Measurements from ENCODE around the gene BCL6B. TPM values are rescaled to one million over a fixed set of nuclear protein-coding genes. Genes with fewer than 3 reads are reported as not detected.
A peak's percentile ranks its signal among the peaks of the same experiment; 100 is the strongest.

Gene BCL6B
- polyA plus RNA-seq, 3 donors: 0.06 TPM; not detected in 2

DNA sequence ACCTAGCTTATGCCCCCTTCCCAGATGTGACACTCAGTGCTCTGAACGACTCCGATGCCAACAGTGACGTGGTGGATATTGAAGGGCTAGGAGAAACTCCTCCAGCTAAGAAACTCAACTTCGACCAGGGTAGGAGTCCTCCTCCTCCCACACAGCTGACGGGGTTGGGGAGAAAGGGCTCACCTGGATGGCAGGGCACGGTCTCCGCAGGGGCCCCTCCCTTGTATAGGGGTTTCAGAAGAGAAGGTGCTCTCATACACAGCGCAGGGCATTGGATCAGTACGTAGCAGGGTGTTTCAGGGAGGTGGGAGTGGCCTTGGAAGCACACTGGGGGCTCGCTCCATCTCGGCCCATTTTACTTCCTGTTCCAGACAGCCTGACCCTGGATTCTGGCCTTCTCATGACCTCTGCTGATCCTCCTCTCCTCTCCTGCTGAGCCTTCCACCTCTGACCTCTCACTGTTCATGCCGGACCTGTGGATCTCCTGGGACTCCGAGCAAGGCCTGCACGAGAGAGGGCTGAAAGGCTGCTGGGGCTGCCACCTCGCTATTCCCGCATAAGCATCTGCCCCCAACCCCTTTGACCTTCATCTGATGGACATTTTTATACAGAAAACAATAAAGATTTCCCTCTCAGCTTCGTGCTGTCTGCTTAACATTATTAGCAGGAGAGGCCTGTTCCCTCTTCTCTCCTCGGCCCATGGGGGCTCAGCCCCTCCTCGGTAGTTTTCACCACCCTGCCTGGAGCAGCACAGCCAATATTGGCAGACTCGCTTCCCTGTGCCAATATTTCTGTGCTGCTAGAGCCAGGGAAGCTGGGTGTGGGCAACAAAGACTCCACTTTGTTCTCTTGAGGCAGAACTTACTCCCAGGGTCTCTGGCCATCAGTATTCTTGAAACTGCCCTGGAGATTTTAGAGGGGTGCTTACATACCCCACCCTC, 5.7 kb upstream of the BCL6B start:
- Mint-ChIP-seq H3K4me1 (peaks cover 49% of the 10 kb centered on the region), H3K9me3 (peaks cover 0 to 5% (median 0%) of the 10 kb centered on the region in 7 donors), H3K27ac (peak overlapping the region in 2 of 7 donors; percentile 27 to 32), H3K27me3 (ENCODE audit: low read depth in 3 of 3) (peaks cover 15 to 20% (median 19%) of the 10 kb centered on the region in 3 donors), H3K4me3 (no peak overlapping the region), H3K36me3 (peaks cover 26 to 27% of the 10 kb centered on the region in 2 donors)
- TF ChIP-seq, protein P1, sequence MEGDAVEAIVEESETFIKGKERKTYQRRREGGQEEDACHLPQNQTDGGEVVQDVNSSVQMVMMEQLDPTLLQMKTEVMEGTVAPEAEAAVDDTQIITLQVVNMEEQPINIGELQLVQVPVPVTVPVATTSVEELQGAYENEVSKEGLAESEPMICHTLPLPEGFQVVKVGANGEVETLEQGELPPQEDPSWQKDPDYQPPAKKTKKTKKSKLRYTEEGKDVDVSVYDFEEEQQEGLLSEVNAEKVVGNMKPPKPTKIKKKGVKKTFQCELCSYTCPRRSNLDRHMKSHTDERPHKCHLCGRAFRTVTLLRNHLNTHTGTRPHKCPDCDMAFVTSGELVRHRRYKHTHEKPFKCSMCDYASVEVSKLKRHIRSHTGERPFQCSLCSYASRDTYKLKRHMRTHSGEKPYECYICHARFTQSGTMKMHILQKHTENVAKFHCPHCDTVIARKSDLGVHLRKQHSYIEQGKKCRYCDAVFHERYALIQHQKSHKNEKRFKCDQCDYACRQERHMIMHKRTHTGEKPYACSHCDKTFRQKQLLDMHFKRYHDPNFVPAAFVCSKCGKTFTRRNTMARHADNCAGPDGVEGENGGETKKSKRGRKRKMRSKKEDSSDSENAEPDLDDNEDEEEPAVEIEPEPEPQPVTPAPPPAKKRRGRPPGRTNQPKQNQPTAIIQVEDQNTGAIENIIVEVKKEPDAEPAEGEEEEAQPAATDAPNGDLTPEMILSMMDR (IDR thresholded peaks at IDR 0.05): no peak
- no peak for DNase-seq
- intact Hi-C loops (cut with micrococcal nuclease): no loop called here
- Histone ChIP-seq H3K4me2 (replicated peaks; ENCODE audit: extremely low read depth, low read length, poor library complexity, severe bottlenecking) (no peak overlapping the region), H3K79me2 (ENCODE audit: insufficient read depth, low read length) (peaks cover 27% of the 10 kb centered on the region), H3K4me3 (replicated peaks in 1 of 3; ENCODE audit: low read depth in 2 of 3, low read length in 3 of 3) (no peak overlapping the region), H3K9me3 (replicated peaks in 1 of 2; ENCODE audit: control insufficient read depth in 1 of 2, insufficient read depth in 1 of 2, low read length in 2 of 2) (no peaks in the 10 kb centered on the region), H4K20me1 (ENCODE audit: insufficient read depth, low read length) (no peaks in the 10 kb centered on the region), H3K36me3 (replicated peaks in 1 of 2; ENCODE audit: control insufficient read depth in 1 of 2, insufficient read depth in 2 of 2, low read length in 2 of 2) (peaks cover 12 to 15% of the 10 kb centered on the region in 2 donors), H2AFZ (ENCODE audit: insufficient read depth, low read depth, low read length, poor library complexity, severe bottlenecking) (no peak overlapping the region), H3K4me1 (ENCODE audit: control insufficient read depth in 1 of 2, insufficient read depth in 2 of 2, low read length in 2 of 2) (peaks cover 33 to 48% of the 10 kb centered on the region in 2 donors), H3K27ac (ENCODE audit: low read depth in 1 of 2, low read length in 2 of 2) (no peak overlapping the region), H3K27me3 (ENCODE audit: control insufficient read depth in 2 of 2, insufficient read depth in 2 of 2, low read length in 2 of 2) (peaks cover 0 to 12% of the 10 kb centered on the region in 2 donors), H3K9ac (ENCODE audit: insufficient read depth, low read length, poor library complexity, severe bottlenecking) (no peak overlapping the region)
- 78% methylated on average over 5 of the region's 20 CpGs for WGBS (ENCODE audit: insufficient coverage)

- H3K4me1 Mint-ChIP-seq: peaks cover 55% of the 10 kb centered on the region
- peaks cover 0 to 2% (median 0%) of the 10 kb centered on the region in 7 donors for H3K9me3 Mint-ChIP-seq
- TF ChIP-seq, protein P1 (IDR thresholded peaks at IDR 0.05): no peak
- DNase-seq: no peak
- peaks cover 21% of the 10 kb centered on the region for H3K79me2 ChIP-seq (ENCODE audit: insufficient read depth, low read length)
- no peak overlapping the region for H3K4me2 ChIP-seq (replicated peaks; ENCODE audit: extremely low read depth, low read length, poor library complexity, severe bottlenecking)
- H3K9me3 ChIP-seq (replicated peaks in 1 of 2; ENCODE audit: control insufficient read depth in 1 of 2, insufficient read depth in 1 of 2, low read length in 2 of 2): peaks cover 0 to 2% of the 10 kb centered on the region in 2 donors
- H3K27ac ChIP-seq (ENCODE audit: low read depth in 1 of 2, low read length in 2 of 2): no peak overlapping the region
- intact Hi-C loops (cut with micrococcal nuclease): no loop called here
- H3K4me3 Mint-ChIP-seq: no peak overlapping the region
- H3K36me3 ChIP-seq (replicated peaks in 1 of 2; ENCODE audit: control insufficient read depth in 1 of 2, insufficient read depth in 2 of 2, low read length in 2 of 2): peaks cover 12 to 15% of the 10 kb centered on the region in 2 donors
- H3K4me3 ChIP-seq (replicated peaks in 1 of 3; ENCODE audit: low read depth in 2 of 3, low read length in 3 of 3): no peak overlapping the region
- no peak overlapping the region for H2AFZ ChIP-seq (ENCODE audit: insufficient read depth, low read depth, low read length, poor library complexity, severe bottlenecking)
- H4K20me1 ChIP-seq (ENCODE audit: insufficient read depth, low read length): no peaks in the 10 kb centered on the region
- peaks cover 29% of the 10 kb centered on the region in 2 donors for H3K36me3 Mint-ChIP-seq
- peaks cover 0 to 19% of the 10 kb centered on the region in 2 donors for H3K27me3 ChIP-seq (ENCODE audit: control insufficient read depth in 2 of 2, insufficient read depth in 2 of 2, low read length in 2 of 2)
- 22% methylated on average over 12 of the region's 12 CpGs for WGBS (ENCODE audit: insufficient coverage)
- peak overlapping the region in 3 of 7 donors; percentile 27 to 34 (median 31) for H3K27ac Mint-ChIP-seq
- H3K9ac ChIP-seq (ENCODE audit: insufficient read depth, low read length, poor library complexity, severe bottlenecking): no peak overlapping the region
- peaks cover 40 to 54% of the 10 kb centered on the region in 2 donors for H3K4me1 ChIP-seq (ENCODE audit: control insufficient read depth in 1 of 2, insufficient read depth in 2 of 2, low read length in 2 of 2)
- H3K27me3 Mint-ChIP-seq (ENCODE audit: low read depth in 3 of 3): peaks cover 22 to 26% (median 24%) of the 10 kb centered on the region in 3 donors
Measured at GRCh38 chr17:7017827-7018200, 5.0 kb upstream of the BCL6B start.
